Measurements from ENCODE around the gene ADTRP. TPM values are rescaled to one million over a fixed set of nuclear protein-coding genes. Genes with fewer than 3 reads are reported as not detected.
"Not testable (repeated sequence)": the region's sequence is repeated elsewhere in the genome, so short reads cannot be mapped to it uniquely, and the experiment has no call there.

Gene ADTRP
- total RNA-seq, 3 donors from 2014 or later, result 68.5 to 239 (median 91.9) TPM

DNA sequence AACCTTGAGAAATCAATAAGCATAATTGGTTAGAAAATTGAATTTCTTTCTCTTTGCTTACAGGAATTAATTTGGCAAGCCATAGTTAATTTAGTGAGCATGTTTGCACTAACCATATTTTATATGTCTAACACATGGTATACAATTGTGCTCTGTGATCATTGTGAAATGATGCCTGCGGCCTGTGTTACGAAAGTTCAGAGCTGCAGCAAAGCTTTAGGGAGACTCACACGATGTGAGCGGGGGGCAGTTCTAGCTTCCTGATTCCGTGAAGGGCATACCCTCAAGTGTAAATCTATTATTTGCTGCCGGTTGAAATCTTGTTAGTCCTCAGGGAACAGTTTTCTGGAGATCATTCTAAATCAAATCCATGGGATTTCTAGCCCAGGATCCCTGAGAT lies 25.5 kb upstream of the ADTRP start:
- no peak overlapping the region for H3K4me3 ChIP-seq
- ATAC-seq (no peak), DNase-seq (no peak)
- no peaks in the 10 kb centered on the region for H3K9me3 ChIP-seq
- H3K4me1 ChIP-seq (ENCODE audit: low read depth), result peaks cover 19% of the 10 kb centered on the region
- TF ChIP-seq, protein P1, sequence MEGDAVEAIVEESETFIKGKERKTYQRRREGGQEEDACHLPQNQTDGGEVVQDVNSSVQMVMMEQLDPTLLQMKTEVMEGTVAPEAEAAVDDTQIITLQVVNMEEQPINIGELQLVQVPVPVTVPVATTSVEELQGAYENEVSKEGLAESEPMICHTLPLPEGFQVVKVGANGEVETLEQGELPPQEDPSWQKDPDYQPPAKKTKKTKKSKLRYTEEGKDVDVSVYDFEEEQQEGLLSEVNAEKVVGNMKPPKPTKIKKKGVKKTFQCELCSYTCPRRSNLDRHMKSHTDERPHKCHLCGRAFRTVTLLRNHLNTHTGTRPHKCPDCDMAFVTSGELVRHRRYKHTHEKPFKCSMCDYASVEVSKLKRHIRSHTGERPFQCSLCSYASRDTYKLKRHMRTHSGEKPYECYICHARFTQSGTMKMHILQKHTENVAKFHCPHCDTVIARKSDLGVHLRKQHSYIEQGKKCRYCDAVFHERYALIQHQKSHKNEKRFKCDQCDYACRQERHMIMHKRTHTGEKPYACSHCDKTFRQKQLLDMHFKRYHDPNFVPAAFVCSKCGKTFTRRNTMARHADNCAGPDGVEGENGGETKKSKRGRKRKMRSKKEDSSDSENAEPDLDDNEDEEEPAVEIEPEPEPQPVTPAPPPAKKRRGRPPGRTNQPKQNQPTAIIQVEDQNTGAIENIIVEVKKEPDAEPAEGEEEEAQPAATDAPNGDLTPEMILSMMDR (IDR thresholded peaks at IDR 0.05), result no peak
- intact Hi-C loops (cut with DNase I, micrococcal nuclease), result no loop called here
- H3K36me3 ChIP-seq (ENCODE audit: low read depth), result no peaks in the 10 kb centered on the region

DNA sequence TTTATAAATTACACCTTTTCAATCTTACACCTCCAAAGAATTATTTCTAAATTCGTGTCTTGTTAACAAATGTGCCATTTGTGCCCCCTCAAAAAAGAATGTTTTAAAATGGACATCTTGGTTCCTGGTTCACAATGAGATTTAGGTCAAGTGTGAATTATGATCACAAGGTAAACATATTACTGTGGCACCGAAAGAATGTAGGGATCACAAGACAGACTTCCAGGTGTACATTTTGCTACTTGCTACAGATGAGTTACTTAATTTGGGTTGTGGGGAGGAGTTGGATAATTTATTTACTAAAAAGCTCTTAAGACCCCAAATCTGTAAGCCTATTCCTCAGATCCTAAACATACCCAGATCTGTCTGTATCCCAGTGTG lies 25.0 kb upstream of the ADTRP start:
- no peaks in the 10 kb centered on the region for H3K9me3 ChIP-seq
- ATAC-seq (peak; percentile 68), DNase-seq (no peak)
- no peaks in the 10 kb centered on the region for H3K36me3 ChIP-seq (ENCODE audit: low read depth)
- intact Hi-C loops (cut with DNase I, micrococcal nuclease), result no loop called here
- peaks cover 19% of the 10 kb centered on the region for H3K4me1 ChIP-seq (ENCODE audit: low read depth)
- TF ChIP-seq, protein P1 (IDR thresholded peaks at IDR 0.05), result no peak
- H3K4me3 ChIP-seq, result no peak overlapping the region

DNA sequence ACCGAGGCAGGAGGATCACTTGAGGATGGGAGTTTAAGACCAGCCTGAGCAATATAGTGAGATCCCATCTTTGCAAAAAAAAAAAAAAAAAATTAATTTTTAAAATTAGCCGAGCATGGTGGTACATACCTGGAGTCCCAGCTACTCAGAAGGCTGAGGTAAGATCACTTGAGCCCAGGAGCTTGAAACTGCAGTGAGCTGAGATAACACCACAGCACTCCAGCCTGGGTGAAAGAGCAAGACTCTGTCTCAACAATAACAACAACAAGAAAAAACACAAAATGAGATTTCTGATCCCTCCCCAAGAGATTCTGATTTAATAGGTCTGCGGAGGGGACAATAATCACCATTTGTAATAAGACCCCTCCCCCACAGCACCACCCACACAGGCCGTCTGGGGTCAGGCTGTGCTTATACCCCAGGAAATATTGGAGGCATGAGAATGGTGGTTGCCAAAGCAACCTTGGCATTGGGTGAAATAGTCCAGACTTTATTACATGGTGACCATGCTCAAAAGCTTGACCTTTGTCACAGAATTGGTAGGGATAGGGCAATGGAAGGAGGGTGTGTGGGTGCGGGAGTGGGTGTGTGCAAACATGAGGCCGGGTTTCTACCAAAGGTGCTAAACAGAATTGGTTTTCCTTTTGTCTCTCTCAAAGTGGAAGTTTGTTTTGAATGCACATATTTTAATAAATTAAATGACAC lies 24.4 kb upstream of the ADTRP start:
- H3K4me3 ChIP-seq, result no peak overlapping the region
- no peaks in the 10 kb centered on the region for H3K36me3 ChIP-seq (ENCODE audit: low read depth)
- H3K9me3 ChIP-seq, result no peaks in the 10 kb centered on the region
- peaks cover 19% of the 10 kb centered on the region for H3K4me1 ChIP-seq (ENCODE audit: low read depth)
- intact Hi-C loops (cut with DNase I, micrococcal nuclease), result no loop called here
- ATAC-seq (peak; percentile 92), DNase-seq (peak; percentile 55 to 75 (median 64))
- TF ChIP-seq, protein P1 (IDR thresholded peaks at IDR 0.05), result no peak

DNA sequence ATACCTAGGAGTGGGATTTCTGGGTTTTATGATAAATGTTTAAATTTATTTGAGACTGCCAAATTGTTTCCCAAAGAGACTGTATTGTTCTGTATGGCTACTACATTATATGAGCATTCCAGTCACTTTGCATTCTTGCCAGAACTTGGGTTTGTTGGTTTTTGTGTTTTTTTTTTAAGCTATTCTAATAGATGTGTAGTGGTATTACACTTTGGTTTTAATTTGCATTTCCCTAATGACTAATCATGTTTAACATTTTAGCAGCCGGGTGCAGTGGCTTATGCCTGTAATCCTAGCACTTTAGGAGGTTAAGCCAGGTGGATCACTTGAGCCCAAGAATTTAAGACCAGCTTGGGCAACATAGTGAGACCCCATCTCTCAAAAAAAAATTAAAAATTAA lies 21.9 kb upstream of the ADTRP start:
- intact Hi-C loops (cut with DNase I, micrococcal nuclease); H3K9me3 ChIP-seq; DNase-seq; H3K4me3 ChIP-seq; ATAC-seq; H3K36me3 ChIP-seq (ENCODE audit: low read depth): not testable (repeated sequence)
- H3K4me1 ChIP-seq (ENCODE audit: low read depth), result peaks cover 19% of the 10 kb centered on the region

DNA sequence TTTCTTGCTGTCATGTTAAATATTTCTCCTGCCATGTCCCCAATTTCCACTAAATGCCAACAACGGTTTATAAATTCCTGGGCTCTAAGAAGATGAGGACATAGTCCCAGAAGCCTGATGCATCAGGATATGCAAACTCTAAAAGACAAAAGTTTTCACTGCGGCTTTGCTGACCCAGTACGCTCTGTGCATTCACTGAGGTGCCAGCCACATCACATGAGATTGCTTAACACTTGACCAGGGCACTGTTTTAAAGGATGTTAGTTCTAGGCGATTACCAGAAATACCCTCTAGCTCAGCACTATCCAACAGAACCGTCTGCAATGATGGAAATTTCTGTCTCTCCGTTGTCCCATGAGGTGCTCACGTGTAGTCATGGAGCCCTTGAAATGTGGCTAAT lies 19.9 kb upstream of the ADTRP start:
- TF ChIP-seq, protein P1 (IDR thresholded peaks at IDR 0.05), result no peak
- Histone ChIP-seq H3K4me1 (ENCODE audit: low read depth) (peaks cover 4% of the 10 kb centered on the region), H3K36me3 (ENCODE audit: low read depth) (no peaks in the 10 kb centered on the region), H3K9me3 (no peaks in the 10 kb centered on the region), H3K4me3 (no peak overlapping the region)
- intact Hi-C loops (cut with DNase I, micrococcal nuclease), result no loop called here
- DNase-seq (no peak), ATAC-seq (no peak)

DNA sequence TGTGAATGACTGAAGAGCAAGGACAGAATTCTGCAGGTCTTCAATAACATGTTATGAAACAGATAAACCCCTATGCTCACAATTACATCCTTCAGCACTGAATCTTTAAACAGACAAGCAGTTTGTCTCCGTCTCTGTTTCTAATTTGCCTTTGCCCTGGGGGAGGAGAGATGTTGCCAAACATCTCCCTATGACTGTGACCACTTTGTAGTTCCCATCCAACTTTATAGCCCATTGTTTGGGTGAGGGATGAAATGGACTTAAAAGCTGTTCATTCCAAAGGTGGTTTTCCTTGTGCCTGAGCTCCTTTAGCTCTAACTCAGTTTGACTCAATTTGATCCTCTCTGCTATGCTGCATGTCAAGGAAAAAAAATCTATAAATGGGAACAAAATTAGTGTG lies 19.5 kb upstream of the ADTRP start:
- no peaks in the 10 kb centered on the region for H3K36me3 ChIP-seq (ENCODE audit: low read depth)
- no peak overlapping the region for H3K4me3 ChIP-seq
- no peaks in the 10 kb centered on the region for H3K4me1 ChIP-seq (ENCODE audit: low read depth)
- DNase-seq (no peak), ATAC-seq (no peak)
- no peaks in the 10 kb centered on the region for H3K9me3 ChIP-seq
- intact Hi-C loops (cut with DNase I, micrococcal nuclease), result no loop called here
- TF ChIP-seq, protein P1 (IDR thresholded peaks at IDR 0.05), result no peak
